Urinary bladder (tissue), 4 donors: ENCODE results near the gene NTPCR. TPM values are rescaled to one million over a fixed set of nuclear protein-coding genes. Genes with fewer than 3 reads are reported as not detected.

Experiments used
- DNase-seq: peaks from one replicate; pipeline ENCODE4 v3.0.0-alpha.2; 2015; ENCODE audit errors: extremely low spot score
- H3K27ac ChIP-seq: one replicate; pipeline ENCODE4 v1.5.1; 2013; ENCODE audit warnings: low read depth, mild to moderate bottlenecking, moderate library complexity
- H3K36me3 ChIP-seq: one replicate; pipeline ENCODE4 v1.6.1; 2013; ENCODE audit warnings: mild to moderate bottlenecking, moderate library complexity; ENCODE audit not compliant: insufficient read depth
- H3K4me1 ChIP-seq: one replicate; pipeline ENCODE4 v1.6.1; 2013; ENCODE audit warnings: mild to moderate bottlenecking, moderate library complexity; ENCODE audit not compliant: insufficient read depth
- H3K4me3 ChIP-seq: one replicate; pipeline ENCODE4 v1.5.1; 2013; ENCODE audit warnings: low read depth, low read length
- WGBS: extraction: QIAGEN DNeasy Blood & Tissue Kit; methylation state at CpG from one replicate; pipeline ENCODE4 v1.1.7; 2013; 5-methylcytosine and 5-hydroxymethylcytosine counted together
- polyA plus RNA-seq: library from polyadenylated mRNA; stranded (reverse); fragments of 200-250 nt; gene quantifications from one replicate; pipeline ENCODE4 v1.2.3, GENCODE V29; 2013
- total RNA-seq: library from RNA; depleted of rRNA; stranded (reverse); fragments of >200 nt; gene quantifications from one replicate; pipeline ENCODE4 v1.2.3, GENCODE V29; 2014
- donor health status: healthy with polysubstance abuse.
- donor health status: healthy.

The NTPCR gene, protein sequence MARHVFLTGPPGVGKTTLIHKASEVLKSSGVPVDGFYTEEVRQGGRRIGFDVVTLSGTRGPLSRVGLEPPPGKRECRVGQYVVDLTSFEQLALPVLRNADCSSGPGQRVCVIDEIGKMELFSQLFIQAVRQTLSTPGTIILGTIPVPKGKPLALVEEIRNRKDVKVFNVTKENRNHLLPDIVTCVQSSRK
- 25.5 TPM for total RNA-seq
- polyA plus RNA-seq: 47.8 TPM

DNA sequence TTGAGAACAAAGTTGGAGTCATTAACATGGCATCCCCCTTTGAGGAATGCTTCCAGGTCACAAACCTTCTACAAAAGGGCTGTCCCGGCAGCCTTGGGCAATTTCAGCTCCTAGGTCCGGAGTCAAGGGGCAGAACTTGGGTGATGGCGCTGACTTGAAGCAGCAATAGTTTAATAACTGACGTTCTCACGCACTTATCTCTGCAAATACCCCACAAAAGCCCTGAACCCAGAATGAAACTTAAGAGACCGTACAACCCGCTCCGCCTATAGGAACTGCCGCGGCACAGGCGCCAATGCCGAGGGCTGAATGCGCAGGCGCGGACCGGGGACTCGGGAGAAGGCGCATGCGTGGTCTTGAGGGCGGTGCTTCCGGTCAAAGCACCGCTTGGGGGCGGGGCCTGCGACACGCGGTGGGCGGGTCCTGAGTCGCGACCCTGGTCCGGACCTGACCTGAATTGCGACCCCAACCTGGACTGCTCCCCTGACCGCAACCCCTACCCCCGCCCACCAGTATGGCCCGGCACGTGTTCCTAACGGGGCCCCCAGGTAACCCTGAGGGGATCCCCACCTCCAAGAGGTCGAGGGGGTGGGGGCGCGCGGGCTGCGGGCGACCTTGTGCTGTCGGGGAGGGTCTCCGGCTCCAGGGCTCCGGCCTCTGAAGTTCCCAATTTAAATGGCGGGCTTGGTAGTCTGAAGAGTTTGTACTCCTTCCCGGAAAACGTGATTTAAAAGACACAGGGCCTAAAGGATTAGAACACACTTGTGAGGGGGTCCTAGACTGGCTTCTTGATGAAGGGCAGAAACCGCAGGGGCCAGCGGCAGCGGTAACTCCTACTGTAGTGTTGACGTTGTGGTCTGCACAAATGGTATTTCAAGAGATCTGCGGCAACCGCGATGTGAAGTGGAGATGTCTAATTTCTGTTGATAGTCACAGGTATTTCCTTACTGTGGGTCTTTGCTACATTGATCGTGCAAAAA is at the start of gene NTPCR:
NTPCR (plus strand) TSS at position 415 of the 980 bp plus-strand sequence; CDS start at position 515, 100 bp downstream.
- WGBS: under 1% methylated on average over 56 of the region's 56 CpGs
- Histone ChIP-seq H3K36me3 (no peaks in the 10 kb centered on the region), H3K27ac (peak within 1 kb of the TSS; percentile 40), H3K4me1 (peaks cover 5% of the 10 kb centered on the region), H3K4me3 (peak within 1 kb of the TSS; percentile 94)
- DNase-seq: peak; percentile 87

DNA sequence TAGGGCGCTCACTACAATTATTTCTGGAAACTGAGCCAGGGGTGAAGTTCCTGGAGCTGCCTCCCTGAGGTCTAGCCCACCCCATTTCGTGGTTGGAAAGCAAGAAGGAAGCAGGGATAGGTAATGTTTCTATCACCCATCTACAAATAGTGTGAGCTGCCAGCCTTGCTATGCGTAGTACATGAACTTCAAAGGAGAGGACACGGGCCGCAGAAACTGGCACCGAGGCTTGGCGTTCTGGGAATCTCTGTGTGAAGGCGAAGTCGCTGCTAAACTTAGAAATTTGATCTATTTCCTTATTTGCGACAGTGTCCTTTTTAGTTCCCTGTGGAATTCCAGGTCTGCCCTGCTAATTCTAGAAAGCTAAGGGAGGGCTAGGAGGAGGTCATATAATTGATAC is 49.6 kb upstream of the NTPCR start:
- WGBS: 79% methylated on average over 10 of the region's 10 CpGs
- Histone ChIP-seq H3K4me3 (no peak overlapping the region), H3K36me3 (no peaks in the 10 kb centered on the region)

DNA sequence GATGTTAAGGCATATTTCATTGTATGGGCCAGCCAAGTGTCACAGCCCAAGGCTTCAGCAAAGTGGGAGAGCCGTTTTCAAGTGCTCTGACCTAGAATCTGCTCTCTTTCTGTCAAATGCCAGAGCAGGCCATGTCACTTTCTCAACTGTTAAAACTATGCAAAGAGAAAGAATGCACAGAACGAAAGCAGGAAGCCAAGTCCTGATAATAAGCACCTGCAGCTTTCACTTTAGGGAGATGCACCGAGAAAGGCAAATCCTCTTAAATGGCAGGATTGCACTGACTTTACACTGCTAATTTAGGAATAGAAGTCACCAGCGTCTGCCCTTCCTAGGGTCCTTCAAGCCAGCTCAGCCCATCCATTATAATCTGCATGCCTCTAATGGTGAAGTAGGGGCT is 49.2 kb upstream of the NTPCR start:
- WGBS: 65% methylated on average over 4 of the region's 4 CpGs

More for the DNA sequence above, 49.6 kb upstream of the NTPCR start:
- DNase-seq: no peak
- H3K27ac ChIP-seq: no peak overlapping the region
- no peaks in the 10 kb centered on the region for H3K4me1 ChIP-seq

DNA sequence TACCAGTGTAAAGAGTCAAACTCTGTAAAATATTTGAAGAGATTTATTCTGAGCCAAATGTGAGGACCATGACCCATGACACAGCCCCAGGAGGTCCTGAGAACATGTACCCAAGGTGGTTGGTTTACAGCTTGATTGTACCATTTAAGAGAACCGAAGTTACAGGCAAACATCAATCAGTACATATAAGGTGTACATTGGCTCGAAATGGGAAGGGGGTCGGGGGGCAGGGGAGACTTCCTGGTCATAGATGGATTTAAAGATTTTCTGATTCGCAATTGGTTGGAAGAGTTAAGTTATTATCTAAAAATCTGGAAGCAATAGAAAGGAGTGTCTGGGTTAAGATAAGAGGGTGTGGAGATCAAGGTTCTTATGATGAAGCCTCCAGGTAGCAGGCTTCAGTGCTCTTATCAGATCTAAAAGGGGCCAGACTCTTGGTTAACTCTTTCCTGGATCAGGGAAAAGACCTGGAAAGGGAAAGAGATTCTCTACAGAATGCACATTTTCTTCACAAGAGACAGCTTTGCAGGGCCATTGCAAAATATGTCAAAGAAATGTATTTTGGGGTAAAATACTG is 47.5 kb upstream of the NTPCR start:
- WGBS: 66% methylated on average over 4 of the region's 4 CpGs
- Histone ChIP-seq H3K36me3 (no peaks in the 10 kb centered on the region), H3K4me3 (no peak overlapping the region), H3K4me1 (no peaks in the 10 kb centered on the region), H3K27ac (no peak overlapping the region)
- DNase-seq: no peak

More for the DNA sequence above, 49.2 kb upstream of the NTPCR start:
- no peaks in the 10 kb centered on the region for H3K4me1 ChIP-seq
- no peak overlapping the region for H3K4me3 ChIP-seq
- no peak for DNase-seq
- no peaks in the 10 kb centered on the region for H3K36me3 ChIP-seq
- no peak overlapping the region for H3K27ac ChIP-seq

DNA sequence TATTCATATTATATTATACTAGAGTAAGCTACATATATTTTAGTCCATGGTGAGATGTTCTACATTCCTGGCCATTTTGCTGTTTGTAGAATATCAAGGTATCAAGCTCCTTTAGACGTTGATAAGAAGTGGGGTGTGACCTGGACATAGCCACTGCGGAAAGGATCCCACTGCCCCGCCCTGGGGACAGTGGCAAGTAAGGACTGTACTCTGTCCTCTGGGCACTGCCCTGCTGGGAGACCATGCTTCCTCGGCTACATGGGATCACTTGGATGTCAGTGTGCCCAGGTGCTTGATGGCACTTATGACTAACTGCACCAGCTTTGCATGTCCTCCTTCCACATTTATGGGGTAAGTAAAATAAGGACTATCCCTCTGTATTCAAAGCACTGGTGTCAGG is 46.3 kb upstream of the NTPCR start:
- H3K4me3 ChIP-seq: no peak overlapping the region
- no peaks in the 10 kb centered on the region for H3K36me3 ChIP-seq
- H3K4me1 ChIP-seq: no peaks in the 10 kb centered on the region
- WGBS: 81% methylated on average over 4 of the region's 4 CpGs
- no peak overlapping the region for H3K27ac ChIP-seq
- no peak for DNase-seq

DNA sequence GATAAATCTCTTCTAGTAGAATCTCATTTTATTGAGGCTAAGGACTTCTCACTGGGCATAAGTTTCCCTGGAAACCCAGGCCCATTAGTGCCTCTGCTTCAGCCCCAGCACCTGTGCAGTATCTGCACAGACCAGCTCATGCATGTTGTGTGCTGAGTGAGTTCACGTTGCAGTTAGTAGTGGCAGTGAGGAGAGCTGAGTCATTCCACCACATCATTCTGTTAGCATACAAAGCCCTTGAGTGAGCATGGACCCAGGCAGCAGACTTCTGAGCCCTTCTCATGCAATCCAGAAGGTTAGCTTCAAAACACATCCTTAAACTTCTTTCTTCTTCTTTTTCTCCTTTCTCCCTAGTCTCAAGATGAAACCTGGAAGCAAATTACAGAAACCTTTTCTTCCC is 45.8 kb upstream of the NTPCR start:
- DNase-seq: no peak
- Histone ChIP-seq H3K4me1 (no peaks in the 10 kb centered on the region), H3K36me3 (no peaks in the 10 kb centered on the region), H3K27ac (no peak overlapping the region), H3K4me3 (no peak overlapping the region)
- 37% methylated on average over 1 of the region's 1 CpG for WGBS

DNA sequence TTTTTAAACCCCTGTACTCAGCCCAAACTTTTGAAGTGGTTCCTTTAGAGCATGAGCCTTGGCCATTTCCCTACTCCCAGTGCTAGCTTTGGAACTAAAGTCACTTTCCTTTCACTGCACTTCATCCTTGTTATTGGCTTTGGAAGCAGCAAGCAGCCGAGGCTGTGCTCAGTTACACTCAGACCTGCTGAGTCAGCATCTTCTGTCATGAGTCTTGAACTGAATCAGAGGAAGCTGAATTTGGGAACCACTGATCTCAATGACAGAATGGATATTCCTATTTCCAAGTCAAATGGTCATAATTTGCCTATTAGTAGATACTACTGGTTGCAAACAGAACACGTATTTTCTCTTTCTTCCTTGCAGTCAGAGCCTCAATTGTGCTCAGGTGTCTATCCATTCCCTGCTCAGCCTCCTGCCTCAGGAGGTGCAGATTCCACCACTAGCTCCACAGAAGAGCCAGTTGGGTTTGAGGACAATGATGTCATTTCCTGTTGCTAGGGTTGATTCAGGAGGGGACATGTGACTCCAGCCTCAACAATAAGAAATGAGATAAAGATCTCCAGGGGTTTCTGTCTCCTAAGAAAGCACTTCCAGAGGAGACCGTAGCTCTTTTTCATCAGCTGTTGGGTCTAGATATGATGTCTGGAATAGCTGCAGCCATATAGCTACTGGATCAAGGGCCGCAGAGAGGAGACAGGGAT is 44.9 kb upstream of the NTPCR start:
- no peak for DNase-seq
- no peak overlapping the region for H3K4me3 ChIP-seq
- WGBS: 86% methylated on average over 4 of the region's 4 CpGs
- no peaks in the 10 kb centered on the region for H3K36me3 ChIP-seq
- no peaks in the 10 kb centered on the region for H3K4me1 ChIP-seq
- H3K27ac ChIP-seq: no peak overlapping the region

DNA sequence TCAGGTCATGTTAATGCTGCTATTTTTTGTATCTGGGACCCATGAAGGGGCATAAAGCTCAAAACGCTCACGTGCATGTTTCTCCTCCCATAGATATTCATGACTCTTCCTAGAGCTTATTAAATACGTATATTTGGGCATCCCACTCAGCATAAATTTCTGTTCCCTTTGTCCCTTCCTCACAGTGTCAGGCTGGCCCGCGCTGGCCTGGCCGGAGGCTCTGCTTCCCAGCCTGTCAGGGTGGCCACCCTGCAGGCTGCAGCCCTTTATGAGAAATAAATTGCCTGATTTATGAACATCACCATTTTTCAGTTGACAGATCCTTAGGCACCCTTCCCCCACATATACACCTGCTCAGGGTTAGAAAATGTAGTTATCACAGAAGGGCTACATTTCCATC is 44.0 kb upstream of the NTPCR start:
- no peaks in the 10 kb centered on the region for H3K4me1 ChIP-seq
- no peaks in the 10 kb centered on the region for H3K36me3 ChIP-seq
- 98% methylated on average over 6 of the region's 6 CpGs for WGBS
- no peak for DNase-seq
- no peak overlapping the region for H3K27ac ChIP-seq
- H3K4me3 ChIP-seq: no peak overlapping the region

DNA sequence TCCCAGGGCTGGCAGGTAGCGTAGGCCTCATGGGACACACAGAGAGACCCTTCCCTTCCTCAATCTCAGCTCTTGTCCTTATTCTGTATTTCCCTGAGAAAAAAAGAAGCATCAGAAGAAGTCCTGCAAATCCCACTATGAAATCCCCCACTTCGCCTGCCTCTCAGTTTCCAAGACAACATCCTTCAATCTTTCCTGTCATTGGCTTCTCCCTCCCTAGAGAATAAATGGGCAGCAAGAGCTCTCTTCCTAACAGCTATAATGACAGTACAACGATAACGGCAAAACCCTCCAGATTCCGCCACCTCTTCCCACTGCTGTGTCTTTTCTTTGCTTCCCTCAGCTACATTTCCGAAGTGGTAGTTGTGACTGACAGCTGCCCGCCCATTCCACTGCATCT is 41.6 kb upstream of the NTPCR start:
- WGBS: 97% methylated on average over 7 of the region's 7 CpGs

DNA sequence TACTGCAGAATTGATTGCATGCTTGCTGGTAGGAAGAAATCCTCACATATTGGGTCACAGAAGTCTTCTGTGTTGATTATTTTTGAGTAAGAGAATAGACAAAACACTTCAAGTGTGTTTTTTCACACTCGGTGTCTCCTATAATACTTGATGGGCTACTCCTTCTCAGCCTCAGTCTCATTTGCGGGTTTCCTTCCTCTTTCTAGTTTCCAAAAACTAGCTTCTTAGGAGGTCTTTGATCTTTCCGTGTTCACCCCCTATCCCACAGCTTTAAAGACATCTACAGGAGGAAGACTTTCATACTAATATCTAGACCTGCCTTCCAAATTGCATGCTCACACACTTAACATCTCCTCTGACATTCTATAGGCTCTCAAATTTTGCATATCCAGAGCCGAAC is 40.7 kb upstream of the NTPCR start:
- WGBS: 78% methylated on average over 4 of the region's 4 CpGs
- no peaks in the 10 kb centered on the region for H3K36me3 ChIP-seq
- no peaks in the 10 kb centered on the region for H3K4me1 ChIP-seq
- no peak overlapping the region for H3K4me3 ChIP-seq
- DNase-seq: no peak
- no peak overlapping the region for H3K27ac ChIP-seq

More for the DNA sequence above, 41.6 kb upstream of the NTPCR start:
- Histone ChIP-seq H3K4me1 (no peaks in the 10 kb centered on the region), H3K27ac (no peak overlapping the region), H3K4me3 (no peak overlapping the region), H3K36me3 (no peaks in the 10 kb centered on the region)
- DNase-seq: no peak

DNA sequence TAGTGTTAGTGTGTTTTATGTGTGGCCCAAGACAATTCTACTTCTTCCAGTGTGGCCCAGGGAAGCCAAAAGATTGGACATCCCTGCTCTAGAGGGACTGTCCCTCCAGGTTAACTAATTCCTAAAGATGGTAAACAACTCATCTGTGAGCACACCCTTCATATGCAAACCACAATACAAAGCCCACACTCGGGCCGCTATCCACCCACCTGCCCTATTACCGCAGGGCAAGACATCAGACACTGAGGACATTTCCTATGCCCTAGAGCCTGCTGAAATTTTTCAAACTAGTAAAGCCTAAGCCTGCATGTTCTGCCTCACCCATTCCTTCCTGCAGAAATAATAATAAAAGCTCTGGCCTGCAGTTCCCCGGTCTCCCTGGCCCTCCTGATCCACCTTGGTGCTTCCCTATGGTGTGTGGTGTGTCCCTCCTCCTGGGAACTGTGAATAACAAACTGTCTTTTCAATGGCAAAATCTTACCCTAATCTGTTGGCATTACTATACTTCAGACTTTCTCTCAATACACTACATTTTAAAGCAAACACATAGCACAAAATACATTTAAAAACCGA is 39.3 kb upstream of the NTPCR start:
- no peak overlapping the region for H3K27ac ChIP-seq
- WGBS: 82% methylated on average over 5 of the region's 5 CpGs
- no peak for DNase-seq

DNA sequence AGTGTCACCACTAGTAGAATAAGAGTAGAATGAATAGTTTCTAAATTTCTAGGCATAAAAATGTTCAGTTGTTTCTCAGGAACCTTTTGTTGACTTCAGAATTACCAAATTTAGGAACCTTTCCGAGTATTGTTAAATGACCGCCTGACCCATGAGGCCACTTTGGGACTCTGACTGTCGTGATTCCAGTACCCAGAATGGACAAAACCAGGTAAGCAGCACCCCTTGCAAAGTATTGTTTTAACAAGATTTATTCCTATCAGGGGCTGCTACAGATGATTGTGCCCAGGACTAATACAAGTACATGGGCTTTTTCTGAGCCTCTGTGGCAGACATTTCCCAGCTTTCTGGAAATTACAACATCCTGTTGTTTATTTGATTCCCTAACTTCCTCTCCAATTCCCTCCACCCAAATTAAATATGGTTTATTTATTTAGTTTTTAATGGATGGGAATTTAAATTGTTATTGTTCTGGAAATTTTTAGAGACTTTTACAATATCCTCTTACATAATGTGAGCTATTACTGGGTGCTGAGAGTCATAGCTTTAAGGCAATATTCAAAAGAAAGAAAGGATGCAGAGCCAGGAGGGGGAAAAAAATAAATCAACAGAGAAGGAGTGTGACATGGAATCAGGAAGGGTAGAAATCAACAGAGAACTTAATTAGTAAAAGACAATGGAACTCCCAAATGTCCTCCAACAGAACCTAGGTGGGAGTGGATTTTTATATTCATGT is 37.4 kb upstream of the NTPCR start:
- DNase-seq: no peak
- Histone ChIP-seq H3K4me1 (no peaks in the 10 kb centered on the region), H3K27ac (no peak overlapping the region), H3K36me3 (no peaks in the 10 kb centered on the region), H3K4me3 (no peak overlapping the region)
- WGBS: 75% methylated on average over 3 of the region's 3 CpGs

More for the DNA sequence above, 39.3 kb upstream of the NTPCR start:
- Histone ChIP-seq H3K4me1 (no peaks in the 10 kb centered on the region), H3K4me3 (no peak overlapping the region), H3K36me3 (no peaks in the 10 kb centered on the region)
